Vagina (tissue), 2 donors: ENCODE data around the gene WEE1. TPM values are rescaled to one million over a fixed set of nuclear protein-coding genes. Genes with fewer than 3 reads are reported as not detected.
A peak's percentile ranks its signal among the peaks of the same experiment; 100 is the strongest.

ENCODE experiments used
- DNase-seq, 2 donors: peaks; one replicate each; pipeline ENCODE4 v3.0.0-alpha.2; 2017; ENCODE audit errors: extremely low spot score in 2 of 2
- H3K27ac ChIP-seq: fragments of 200-600 bp; sonication (generic); one replicate; pipeline ENCODE4 v1.5.1; 2019
- H3K27me3 ChIP-seq: fragments of 200-600 bp; sonication (generic); one replicate; pipeline ENCODE4 v1.5.1; 2019
- H3K36me3 ChIP-seq, 2 donors: fragments of 200-600 bp; sonication (generic); one replicate each; pipeline ENCODE4 v1.5.1; 2017 to 2019
- H3K4me1 ChIP-seq: fragments of 200-600 bp; sonication (generic); one replicate; pipeline ENCODE4 v1.5.1; 2019
- H3K4me3 ChIP-seq, 2 donors: fragments of 200-600 bp; sonication (generic); 1 replicate in 1 of 2; 2 replicates in 1 of 2; pipeline ENCODE4 v1.5.1; 2016 to 2019
- H3K9me3 ChIP-seq: fragments of 200-600 bp; sonication (generic); one replicate; pipeline ENCODE4 v1.5.1; 2019
- CTCF ChIP-seq, 3 experiments: fragments of 450-650 bp in 2 of 3; fragments of 200-600 bp in 1 of 3; sonication (generic) in 1 of 3; IDR thresholded peaks; one replicate each; pipeline ENCODE4 v1.5.1; 2017 to 2019; ENCODE audit warnings: antibody characterized with exemption in 3 of 3, mild to moderate bottlenecking in 2 of 3, moderate library complexity in 2 of 3
- POLR2A ChIP-seq, 2 donors: fragments of 450-650 bp; IDR thresholded peaks; one replicate each; pipeline ENCODE4 v1.6.1; 2017; ENCODE audit warnings: antibody characterized with exemption in 2 of 2, mild to moderate bottlenecking in 2 of 2, moderate library complexity in 2 of 2
- POLR2AphosphoS5 ChIP-seq, 2 donors: sonication (generic); formaldehyde crosslinking; IDR thresholded peaks; one replicate each; pipeline ENCODE4 v1.9.0; 2017; ENCODE audit warnings: antibody characterized with exemption in 2 of 2, mild to moderate bottlenecking in 2 of 2, low read depth in 1 of 2; ENCODE audit not compliant: insufficient read depth in 1 of 2
- intact Hi-C: fragments of 100-400 bp; cut with DNase I; formaldehyde crosslinking; loops from one replicate; pipeline ENCODE4 v1.15.1; 2023
- total RNA-seq: library from RNA; depleted of rRNA; stranded (reverse); fragments of >200 nt; gene quantifications from one replicate; pipeline ENCODE4 v1.2.3, GENCODE V29; 2016

Gene WEE1
- total RNA-seq, 1 donor from 2014 or later = 22.1 TPM

DNA sequence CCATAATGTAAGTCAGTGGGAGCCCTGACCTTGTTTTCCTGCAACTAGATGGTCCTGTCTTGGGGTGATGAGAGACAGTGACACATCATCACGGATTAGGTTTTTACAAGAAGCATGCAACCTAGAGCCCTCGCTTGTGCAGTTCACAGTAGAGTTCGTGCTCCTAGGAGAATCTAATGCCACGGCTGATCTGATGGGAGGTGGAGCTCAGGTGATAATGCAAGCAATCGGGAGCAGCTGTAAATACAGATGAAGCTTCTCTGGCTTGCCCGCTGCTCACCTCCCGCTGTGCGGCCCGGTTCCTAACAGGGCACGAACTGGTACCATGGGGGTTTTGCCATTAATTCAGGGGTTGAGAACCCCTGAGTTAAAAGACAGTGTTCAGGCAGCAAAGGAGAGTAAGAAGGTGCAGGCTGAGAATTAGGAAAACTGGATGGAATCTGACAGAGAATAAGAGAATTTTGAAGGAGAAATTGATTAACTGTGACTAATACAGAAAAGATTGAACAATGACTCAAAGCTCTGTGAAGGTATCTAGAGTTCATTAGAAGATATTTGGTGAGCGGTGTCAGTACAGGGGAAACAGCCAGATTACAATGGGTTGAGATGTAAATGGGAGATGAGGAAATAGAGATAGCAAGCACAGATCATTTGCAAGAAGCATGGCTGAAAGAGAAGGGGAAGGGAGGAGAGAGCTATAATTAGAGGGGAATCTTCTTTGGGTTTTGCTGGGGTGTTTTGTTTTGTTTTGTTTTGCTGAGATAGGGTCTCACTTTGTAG, 21.0 kb downstream of the WEE1 start:
- Histone ChIP-seq H3K9me3 (no peaks in the 10 kb centered on the region), H3K36me3 (no peaks in the 10 kb centered on the region), H3K27me3 (no peaks in the 10 kb centered on the region), H3K4me1 (no peaks in the 10 kb centered on the region), H3K27ac (no peak overlapping the region), H3K4me3 (no peak overlapping the region)
- TF ChIP-seq POLR2A (IDR thresholded peaks at IDR 0.05) (no peak), POLR2AphosphoS5 (IDR thresholded peaks at IDR 0.05; ENCODE audit: insufficient read depth in 1 of 2, low read depth in 1 of 2) (no peak), CTCF (IDR thresholded peaks at IDR 0.05) (no peak)
- peak in 1 of 2 donors; percentile 49 for DNase-seq
- intact Hi-C loops = no loop called here

- H3K4me1 ChIP-seq = peaks cover 8% of the 10 kb centered on the region
- no peaks in the 10 kb centered on the region for H3K27me3 ChIP-seq
- TF ChIP-seq POLR2AphosphoS5 (IDR thresholded peaks at IDR 0.05; ENCODE audit: insufficient read depth in 1 of 2, low read depth in 1 of 2) (no peak), POLR2A (IDR thresholded peaks at IDR 0.05) (no peak)
- H3K36me3 ChIP-seq = no peaks in the 10 kb centered on the region
- intact Hi-C loops = no loop called here
- H3K9me3 ChIP-seq = no peaks in the 10 kb centered on the region
- H3K27ac ChIP-seq = no peak overlapping the region
- DNase-seq = peak in 1 of 2 donors; percentile 6
- H3K4me3 ChIP-seq = no peak overlapping the region
Observed at GRCh38 chr11:9596926-9597464, 23.5 kb downstream of the WEE1 start.

DNA sequence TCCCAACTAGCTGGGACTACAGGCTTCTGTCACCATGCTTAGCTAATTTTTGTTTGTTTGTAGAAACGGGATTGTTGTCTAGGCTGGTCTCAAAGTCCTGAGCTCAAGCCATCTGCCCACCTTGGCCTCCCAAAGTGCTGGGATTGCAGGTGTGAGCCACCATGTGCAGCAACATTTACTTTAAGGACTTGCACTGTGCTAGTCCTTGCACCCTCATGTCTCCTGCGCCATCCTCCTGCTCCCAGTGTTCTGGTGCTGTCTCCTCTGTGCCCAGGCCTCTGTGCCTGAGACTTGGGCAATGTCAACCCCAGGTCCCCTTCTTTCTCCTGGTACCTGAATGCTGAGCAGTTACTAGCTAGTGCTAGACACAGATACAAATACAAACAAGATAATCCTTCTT, 26.7 kb downstream of the WEE1 start:
- H3K9me3 ChIP-seq = no peaks in the 10 kb centered on the region
- H3K36me3 ChIP-seq = no peaks in the 10 kb centered on the region
- intact Hi-C loops = loop anchor here (10.0 kb wide), 1 partner anchor 65 kb away; no protein-coding TSS in a partner anchor
- peak in 1 of 2 donors; percentile 88 for DNase-seq
- H3K27ac ChIP-seq = no peak overlapping the region
- peaks cover 8% of the 10 kb centered on the region for H3K4me1 ChIP-seq
- H3K27me3 ChIP-seq = no peaks in the 10 kb centered on the region
- TF ChIP-seq CTCF (IDR thresholded peaks at IDR 0.05) (no peak), POLR2A (IDR thresholded peaks at IDR 0.05) (no peak), POLR2AphosphoS5 (IDR thresholded peaks at IDR 0.05; ENCODE audit: insufficient read depth in 1 of 2, low read depth in 1 of 2) (no peak)
- H3K4me3 ChIP-seq = no peak overlapping the region

DNA sequence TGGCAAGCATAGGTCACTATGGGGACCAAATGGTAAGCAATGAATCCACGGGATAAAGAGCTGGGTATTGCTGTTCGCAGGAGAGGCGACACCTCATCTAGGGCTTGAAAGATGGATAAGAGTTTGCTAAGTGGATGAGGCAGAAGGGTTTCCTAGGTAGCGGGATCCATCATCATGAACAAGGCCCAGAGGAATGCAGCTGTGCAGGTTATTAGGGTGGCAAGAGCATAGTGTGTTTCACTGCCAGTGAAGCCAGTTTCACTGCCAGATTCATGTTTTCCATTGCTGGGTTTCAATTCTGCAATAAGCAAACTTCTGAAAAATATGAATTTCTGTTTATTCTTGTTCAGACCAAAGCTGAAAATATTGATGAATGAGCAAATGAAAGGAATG, 27.2 kb downstream of the WEE1 start:
- no peak overlapping the region for H3K27ac ChIP-seq
- no peaks in the 10 kb centered on the region for H3K36me3 ChIP-seq
- intact Hi-C loops = loop anchor here (10.0 kb wide), 1 partner anchor 66 kb away; no protein-coding TSS in a partner anchor
- H3K4me3 ChIP-seq = no peak overlapping the region
- H3K27me3 ChIP-seq = no peaks in the 10 kb centered on the region
- peak in 1 of 2 donors; percentile 37 for DNase-seq
- peaks cover 8% of the 10 kb centered on the region for H3K4me1 ChIP-seq
- no peak for TF ChIP-seq POLR2A (IDR thresholded peaks at IDR 0.05)
- peak in 1 of 2 donors; percentile 56 for TF ChIP-seq POLR2AphosphoS5 (IDR thresholded peaks at IDR 0.05; ENCODE audit: insufficient read depth in 1 of 2, low read depth in 1 of 2)
- TF ChIP-seq CTCF (IDR thresholded peaks at IDR 0.05) = no peak
- no peaks in the 10 kb centered on the region for H3K9me3 ChIP-seq

DNA sequence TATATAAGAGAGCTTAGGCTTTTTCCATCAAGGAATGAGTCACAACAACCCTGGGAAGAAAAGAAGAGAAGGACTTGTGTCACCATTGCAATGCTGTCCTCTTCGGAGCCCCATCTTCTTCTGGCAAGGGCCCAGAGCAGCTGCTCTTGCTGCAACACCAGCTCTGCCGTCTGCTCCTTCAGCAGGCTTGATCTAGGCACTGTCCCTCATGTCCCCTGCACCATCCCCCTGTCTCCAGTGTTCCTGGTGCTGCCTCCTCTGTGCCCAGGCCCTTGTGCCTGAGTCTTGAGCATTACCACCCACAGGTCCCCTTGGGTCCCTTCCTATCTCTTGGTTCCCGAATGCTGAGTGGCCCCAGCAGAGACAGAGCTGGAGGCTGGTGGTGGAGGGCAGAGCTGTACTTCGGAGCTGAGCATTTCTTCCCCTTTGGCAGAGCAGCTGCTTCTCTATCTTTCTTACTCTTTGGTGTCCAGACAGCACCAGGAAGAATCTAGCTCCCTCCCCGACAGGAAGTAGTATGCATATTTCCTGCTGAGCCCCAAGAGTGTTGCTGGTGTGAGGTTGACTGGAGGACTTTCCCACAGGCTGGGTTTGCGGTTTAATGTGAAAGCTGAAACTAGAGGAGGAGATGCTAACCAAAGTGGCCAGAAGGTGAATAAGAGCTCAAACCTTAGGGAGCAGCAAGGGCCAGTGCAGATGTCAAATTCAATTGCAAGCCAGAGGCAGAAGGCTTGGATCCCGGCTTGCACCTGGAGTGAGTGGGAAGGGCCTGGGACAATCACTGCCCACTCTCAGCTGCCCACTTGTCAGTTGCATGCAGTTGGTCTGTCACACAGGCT, 27.8 kb downstream of the WEE1 start:
- TF ChIP-seq POLR2AphosphoS5 (IDR thresholded peaks at IDR 0.05; ENCODE audit: insufficient read depth in 1 of 2, low read depth in 1 of 2) (no peak), CTCF (IDR thresholded peaks at IDR 0.05) (no peak), POLR2A (IDR thresholded peaks at IDR 0.05) (no peak)
- Histone ChIP-seq H3K4me3 (no peak overlapping the region), H3K27ac (no peak overlapping the region), H3K9me3 (no peaks in the 10 kb centered on the region), H3K36me3 (no peaks in the 10 kb centered on the region), H3K4me1 (peaks cover 8% of the 10 kb centered on the region), H3K27me3 (no peaks in the 10 kb centered on the region)
- DNase-seq = peak in 1 of 2 donors; percentile 61
- intact Hi-C loops = loop anchor here (10.0 kb wide), 1 partner anchor 66 kb away; no protein-coding TSS in a partner anchor
